ENCODE results near the gene FFAR1.

DNA sequence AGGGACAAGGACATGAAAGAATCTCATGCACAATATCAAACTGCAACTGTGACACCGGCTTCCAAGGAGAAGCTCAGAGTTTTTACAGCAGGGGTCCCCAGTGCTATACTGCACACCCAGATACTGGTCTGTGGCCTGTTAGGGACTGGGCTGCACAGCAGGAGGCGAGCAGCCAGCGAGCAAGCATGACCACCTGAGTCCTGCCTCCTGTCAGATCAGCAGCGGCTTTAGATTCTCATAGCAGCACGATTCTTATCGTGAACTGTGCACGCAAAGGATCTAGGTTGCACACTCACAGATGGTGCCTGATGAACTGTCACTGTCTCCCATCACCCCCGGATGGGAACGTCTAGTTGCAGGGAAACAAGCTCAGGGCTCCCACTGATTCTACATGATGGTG is 31.8 kb upstream of the FFAR1 start:
- TF ChIP-seq POLR2A (IDR thresholded peaks at IDR 0.05) (no peak), EP300 (IDR thresholded peaks at IDR 0.05) (no peak), POLR2AphosphoS5 (IDR thresholded peaks at IDR 0.05) (no peak)
- TF ChIP-seq, protein P1, sequence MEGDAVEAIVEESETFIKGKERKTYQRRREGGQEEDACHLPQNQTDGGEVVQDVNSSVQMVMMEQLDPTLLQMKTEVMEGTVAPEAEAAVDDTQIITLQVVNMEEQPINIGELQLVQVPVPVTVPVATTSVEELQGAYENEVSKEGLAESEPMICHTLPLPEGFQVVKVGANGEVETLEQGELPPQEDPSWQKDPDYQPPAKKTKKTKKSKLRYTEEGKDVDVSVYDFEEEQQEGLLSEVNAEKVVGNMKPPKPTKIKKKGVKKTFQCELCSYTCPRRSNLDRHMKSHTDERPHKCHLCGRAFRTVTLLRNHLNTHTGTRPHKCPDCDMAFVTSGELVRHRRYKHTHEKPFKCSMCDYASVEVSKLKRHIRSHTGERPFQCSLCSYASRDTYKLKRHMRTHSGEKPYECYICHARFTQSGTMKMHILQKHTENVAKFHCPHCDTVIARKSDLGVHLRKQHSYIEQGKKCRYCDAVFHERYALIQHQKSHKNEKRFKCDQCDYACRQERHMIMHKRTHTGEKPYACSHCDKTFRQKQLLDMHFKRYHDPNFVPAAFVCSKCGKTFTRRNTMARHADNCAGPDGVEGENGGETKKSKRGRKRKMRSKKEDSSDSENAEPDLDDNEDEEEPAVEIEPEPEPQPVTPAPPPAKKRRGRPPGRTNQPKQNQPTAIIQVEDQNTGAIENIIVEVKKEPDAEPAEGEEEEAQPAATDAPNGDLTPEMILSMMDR (IDR thresholded peaks at IDR 0.05): no peak
